HuH-7.5 (cell line): ENCODE results near the gene ORC3.
A peak's percentile ranks its signal among the peaks of the same experiment; 100 is the strongest.
"Not testable (repeated sequence)": the region's sequence is repeated elsewhere in the genome, so short reads cannot be mapped to it uniquely, and the experiment has no call there.

Experiments used
- DNase-seq: peaks from one replicate; pipeline ENCODE4 v3.0.0; 2011; ENCODE audit warnings: low spot score

ORC3 gene

DNA sequence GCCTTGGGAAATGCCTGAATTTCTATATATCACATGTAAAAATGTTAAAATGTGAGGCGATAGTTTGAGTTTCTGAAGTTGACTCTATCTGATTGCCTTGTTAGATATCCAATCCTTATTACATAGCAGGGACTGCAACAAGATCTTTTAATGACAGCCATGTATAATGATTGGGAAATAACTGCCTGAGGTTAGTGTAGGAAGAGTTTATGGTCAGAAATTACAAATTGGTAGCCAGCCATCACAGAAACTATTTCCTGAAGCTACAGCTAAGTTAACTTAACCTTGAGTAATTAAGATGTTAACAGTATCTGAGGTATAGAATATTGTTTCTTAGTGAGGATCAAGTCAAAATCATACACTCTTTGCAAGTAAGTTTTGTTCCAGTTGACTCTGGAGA is 71.1 kb downstream of the ORC3 start:
- DNase-seq = no peak

DNA sequence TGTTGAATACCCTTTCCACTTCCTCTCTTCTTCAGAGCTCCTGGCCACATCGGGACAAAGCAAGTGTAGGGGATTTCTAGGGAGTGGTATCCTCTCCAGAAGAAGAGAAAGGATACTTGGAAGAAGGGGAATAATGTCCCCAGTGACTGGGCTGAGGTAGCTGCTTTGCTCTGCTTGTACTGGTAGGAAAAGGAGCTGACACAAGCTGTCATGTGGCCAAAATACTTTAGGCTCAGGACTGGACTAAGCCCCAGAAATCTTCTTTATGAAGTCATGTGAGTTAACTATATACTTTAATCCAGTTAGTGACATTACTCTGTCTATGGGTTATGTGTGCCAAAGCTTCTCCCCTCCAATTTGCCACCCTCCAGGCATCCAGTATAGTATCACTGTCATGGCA is 71.6 kb downstream of the ORC3 start:
- no peak for DNase-seq

GRCh38 chr6:87663434-87663833 is 73.5 kb downstream of the ORC3 start:
- DNase-seq = no peak

DNA sequence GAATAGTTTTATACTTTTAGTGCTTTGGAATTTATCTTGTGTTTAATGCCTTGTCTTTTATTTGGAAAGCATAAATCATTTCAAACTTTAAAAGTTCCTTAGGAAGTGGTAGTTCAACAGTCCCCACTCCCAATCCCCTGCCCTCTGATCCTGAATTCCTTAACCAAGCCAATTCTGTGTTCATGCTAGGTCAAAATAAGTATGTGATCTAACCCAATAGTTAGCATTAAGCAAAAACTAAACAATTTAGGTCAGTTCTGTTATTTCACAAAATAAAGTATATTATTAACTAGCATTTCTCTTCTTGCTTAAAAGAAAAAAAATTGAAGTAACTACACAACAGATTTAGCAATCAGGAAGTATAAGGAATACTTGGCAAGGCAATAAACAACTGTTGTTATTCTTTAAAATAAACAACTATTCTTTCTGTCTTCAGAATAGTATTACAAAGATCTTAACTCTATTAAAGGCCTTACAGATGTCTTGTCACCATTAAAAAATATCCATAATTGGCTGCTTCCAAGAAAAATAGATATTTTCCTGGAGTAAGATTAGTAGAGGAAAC is 75.1 kb downstream of the ORC3 start:
- no peak for DNase-seq

- DNase-seq = no peak
Observed at GRCh38 chr6:87667032-87667431, 77.1 kb downstream of the ORC3 start.

DNA sequence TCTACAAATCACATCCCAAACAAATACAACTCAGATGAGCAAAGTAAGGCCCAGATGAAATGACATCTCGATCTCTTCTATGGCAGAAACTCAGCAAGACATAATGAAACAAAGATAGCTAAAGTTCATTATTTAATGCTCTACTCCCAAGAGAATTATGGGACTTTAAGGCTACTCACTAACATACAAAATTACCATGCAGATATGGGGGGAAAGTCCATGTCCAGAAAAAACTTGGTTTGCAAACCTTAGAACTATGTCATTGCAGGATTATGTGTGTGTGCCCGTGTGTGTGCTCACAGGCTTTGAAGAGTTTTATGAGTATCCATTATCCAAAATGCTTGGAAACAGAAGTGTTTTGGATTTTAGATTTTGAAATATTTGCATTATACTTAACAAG is 78.1 kb downstream of the ORC3 start:
- DNase-seq = no peak

DNA sequence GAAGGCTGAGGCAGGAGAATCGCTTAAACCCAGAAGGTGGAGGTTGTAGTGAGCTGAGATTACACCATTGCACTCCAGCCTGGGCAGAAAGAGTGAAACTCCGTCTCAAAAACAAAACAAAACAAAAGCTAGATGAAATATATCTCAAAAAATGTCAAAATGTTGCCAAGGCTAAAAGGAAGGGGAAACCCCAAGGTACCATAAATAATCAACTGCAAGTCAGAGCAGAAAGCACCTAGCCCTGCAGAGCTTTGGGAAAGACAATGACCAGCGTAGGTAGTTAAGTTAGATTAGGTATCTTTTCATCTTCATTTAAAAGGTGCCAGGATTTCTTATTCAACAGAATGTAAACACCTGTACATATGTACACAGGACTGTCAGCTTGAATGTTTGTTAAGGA is 79.1 kb downstream of the ORC3 start:
- DNase-seq = peak; percentile 18

DNA sequence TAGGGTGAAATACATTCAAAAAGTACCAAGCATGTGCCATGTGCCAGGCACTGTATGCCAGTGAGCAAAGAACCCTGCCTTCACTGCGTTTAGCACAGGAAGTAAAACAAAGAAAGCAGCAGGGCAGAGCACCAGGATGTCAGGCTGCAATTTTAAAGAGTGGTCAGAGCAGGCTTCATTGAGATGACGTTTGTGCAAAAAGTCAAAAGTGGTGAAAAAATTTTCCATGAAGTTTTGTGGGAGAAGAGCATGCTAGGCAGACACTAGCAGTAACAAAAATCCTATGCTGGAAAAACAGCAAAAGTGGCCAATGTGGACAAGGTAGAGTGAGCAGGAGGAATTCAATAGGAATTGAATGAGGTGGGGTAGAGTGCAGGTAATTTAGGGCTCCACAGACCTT is 80.8 kb downstream of the ORC3 start:
- DNase-seq = no peak

DNA sequence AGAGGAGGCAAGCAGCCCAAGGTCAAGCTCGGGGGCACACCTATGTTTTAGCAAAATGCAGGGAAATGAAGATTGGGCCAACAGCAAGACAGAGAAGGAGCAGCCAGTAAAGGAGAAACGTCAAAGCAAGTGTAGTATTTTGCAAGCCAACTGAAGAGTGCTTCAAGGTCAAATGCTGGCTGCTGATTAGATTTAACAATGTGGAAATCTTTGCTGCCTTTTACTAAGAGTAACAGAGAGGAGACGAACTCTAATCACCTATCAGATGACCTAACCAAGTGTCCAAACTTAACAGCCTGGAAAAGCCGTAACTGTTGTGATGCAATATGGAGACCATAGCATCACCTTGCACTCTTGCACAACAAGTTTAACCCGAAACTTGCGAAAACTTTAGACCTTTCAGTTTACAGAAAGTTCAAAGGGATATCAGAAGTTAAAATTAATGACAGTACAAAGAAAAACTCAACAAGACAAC is 81.7 kb downstream of the ORC3 start:
- peak; percentile 36 for DNase-seq

DNA sequence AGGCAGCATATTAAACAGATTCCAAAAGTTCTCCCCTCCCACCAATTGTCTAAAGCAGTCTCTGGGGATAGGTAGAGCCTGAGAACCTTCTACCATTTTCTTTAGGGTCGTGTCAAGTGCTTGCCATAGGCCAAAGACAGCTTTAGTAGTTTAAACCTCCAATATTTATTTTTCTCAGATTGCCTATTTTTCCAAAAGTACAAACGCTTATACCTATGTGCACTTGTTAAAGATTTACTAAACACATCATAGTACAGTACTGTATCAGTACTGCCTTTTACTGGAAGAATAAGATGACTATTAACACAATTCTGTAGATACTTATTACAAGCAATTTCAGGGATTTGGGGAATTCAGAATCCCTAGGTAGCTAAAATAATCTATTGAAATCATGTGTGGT is 82.7 kb downstream of the ORC3 start:
- no peak for DNase-seq

DNA sequence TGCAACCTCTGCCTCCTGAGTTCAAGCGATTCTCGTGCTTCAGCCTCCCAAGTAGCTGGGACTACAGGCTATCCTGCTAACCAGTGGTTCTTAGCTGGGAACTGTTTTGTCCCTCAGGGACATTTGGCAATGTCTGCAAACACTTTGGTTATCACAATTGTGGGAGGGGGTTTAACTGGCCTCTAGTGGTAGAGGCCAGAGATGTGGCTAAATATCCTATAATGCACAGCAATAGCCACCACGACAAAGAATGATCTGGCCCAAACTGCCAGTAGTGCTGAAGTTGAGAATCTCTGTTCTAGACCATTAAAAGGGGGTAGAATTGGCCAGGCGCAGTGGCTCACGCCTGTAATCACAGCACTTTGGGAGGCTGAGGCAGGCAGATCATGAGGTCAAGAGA is 83.3 kb downstream of the ORC3 start:
- no peak for DNase-seq

DNA sequence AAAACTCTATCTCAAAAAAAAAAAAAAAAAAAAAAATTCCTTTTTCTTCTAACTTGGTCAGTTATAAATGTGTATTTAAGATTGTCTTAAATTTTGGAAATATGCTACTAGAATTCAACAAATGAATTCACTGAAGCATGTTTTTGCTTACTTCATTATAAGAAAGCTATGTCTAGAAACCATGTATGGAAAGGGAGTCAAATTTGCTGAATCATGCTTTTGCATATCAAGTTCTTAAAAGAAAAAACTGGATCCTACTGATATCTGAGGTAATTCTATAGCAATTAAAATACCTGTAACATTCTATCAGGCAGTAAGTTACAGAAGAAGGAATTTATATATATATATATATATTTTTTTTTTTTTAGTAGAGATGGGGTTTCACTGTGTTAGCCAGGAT is 84.4 kb downstream of the ORC3 start:
- no peak for DNase-seq

DNA sequence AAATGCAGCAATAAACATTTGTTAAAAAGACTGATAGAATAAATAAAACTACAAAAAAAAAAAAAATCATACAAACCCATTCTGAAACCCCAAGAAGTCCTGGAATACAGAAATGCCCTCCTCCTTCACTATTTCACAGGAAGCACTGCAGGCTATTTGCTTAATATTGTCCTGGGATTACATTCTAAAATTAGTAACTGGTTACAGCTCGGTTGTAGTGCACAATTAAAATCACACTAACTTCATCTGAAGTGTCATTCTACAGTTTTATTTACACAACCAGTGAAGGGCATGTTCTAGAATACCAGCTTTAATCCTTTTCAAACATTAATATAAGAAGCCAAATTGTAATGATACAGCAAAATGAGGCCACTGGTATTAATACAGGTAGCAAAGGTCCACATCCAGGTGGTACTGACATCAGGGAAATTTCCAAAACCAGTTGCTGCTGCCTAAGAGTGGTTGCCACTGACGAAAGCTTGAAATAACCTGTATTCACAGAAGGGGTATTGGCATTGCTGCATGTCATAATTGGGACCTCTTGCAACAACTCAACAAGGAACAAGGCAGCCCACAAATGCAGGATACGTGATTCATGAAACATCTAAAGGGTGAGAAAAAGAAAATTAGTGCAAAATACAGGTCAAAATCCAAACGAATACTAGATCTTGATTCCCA is 85.2 kb downstream of the ORC3 start:
- DNase-seq = no peak

- no peak for DNase-seq
Observed at GRCh38 chr6:87682310-87682709, 92.4 kb downstream of the ORC3 start.

DNA sequence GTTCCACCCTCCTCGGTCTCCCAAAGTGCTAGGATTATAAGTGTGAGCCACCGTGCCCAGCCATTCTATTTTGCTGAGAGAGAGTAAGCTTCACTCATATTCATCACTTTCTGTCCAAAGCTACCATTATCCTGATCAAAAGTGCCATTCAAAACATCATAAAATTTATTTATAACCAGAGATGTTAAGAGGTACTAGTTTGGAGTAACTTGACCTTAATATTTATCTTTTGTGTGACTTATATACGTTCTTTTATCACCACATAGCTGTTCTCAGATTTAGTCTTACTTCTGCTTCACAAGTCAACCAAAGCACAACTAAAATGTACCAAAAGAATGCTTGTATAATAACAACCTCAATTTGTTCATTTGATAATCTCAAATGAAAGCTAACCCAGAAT is 94.0 kb downstream of the ORC3 start:
- DNase-seq = no peak

- no peak for DNase-seq
Observed at GRCh38 chr6:87684895-87685654, 95.1 kb downstream of the ORC3 start.

DNA sequence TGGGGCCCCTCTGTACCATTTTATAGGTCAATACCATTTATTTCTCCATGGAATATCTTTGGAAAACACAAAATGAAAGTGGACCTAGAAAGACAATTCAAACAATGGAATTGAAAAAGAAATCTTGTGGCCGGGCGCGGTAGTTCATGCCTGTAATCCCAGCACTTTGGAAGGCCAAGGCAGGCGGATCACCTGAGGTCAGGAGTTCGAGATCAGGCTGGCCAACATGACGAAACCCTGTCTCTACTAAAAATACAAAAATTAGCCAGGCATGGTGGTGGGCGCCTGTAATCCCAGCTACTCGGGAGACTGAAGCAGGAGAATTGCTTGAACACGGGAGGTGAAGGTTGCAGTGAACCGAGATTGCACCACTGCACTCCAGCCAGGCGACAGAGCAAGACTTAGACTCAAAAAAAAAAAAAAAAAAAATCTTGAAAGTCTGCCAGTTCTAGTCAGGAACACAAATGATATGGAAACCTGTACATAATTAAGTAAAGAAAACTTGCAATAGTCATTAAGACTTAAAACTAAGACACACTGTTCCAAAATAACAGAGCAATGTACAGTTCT is 96.8 kb downstream of the ORC3 start:
- DNase-seq = not testable (repeated sequence)

- DNase-seq = no peak
Observed at GRCh38 chr6:87687296-87687695, 97.4 kb downstream of the ORC3 start.

GRCh38 chr6:87687893-87688292 is 98.0 kb downstream of the ORC3 start:
- DNase-seq = not testable (repeated sequence)

DNA sequence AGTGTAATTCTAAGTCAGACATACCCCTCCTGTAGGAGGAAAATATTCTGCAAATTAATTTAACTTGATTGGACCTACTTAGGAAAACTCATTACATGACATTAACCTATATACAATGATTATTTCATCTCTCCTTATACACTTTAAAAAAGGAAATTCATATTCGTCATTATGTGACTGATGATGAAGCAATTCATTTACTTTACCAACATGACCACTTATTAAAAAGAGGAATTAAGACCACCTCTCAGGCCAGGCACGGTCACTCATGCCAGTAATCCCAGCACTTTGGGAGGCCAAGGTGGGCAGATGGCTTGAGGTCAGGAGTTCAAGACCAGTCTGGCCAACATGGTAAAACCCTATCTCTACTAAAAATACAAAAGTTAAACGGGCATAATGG is 100.5 kb downstream of the ORC3 start:
- no peak for DNase-seq

GRCh38 chr6:87692086-87692485 is 102.2 kb downstream of the ORC3 start:
- no peak for DNase-seq

GRCh38 chr6:87696817-87697216 is 106.9 kb downstream of the ORC3 start:
- DNase-seq = not testable (repeated sequence)
